ENCODE data around the gene ANKLE1.

Gene ANKLE1

DNA sequence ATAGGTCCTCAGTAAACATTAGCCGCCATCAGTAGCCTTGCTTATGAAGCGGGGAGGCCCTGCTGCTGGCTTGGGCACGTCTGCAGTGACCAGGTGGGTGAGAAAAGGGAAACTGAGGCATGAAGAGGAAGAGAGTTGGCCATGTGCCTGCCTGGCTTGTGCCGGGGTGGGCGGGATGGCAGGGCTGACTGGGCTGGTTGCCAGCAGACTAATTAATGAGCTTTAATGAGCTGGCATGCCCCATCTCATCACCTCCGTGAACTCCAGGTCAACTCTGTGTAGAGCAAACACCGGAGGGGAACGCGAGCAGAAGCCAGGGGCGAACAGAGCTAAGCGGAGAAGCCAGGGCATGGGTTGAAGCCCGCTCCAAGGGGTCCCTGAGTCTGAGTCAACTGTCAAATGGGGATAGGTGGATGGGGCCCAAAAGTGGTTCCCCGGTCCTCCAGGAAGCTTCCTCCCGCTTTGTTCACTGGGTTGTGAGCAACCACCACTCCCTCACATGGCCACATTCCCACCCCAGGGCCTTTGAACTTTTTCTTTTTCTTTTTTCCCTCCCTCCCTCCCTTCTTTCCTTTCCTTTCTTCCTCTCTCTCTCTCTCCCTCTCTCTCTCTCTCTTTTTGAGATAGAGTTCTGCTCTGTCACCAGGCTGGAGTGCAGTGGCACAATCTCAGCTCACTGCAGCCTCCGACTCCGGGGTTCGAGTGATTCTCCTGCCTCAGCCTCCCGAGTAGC lies 44.7 kb upstream of the ANKLE1 start:
- TF ChIP-seq, protein P1, sequence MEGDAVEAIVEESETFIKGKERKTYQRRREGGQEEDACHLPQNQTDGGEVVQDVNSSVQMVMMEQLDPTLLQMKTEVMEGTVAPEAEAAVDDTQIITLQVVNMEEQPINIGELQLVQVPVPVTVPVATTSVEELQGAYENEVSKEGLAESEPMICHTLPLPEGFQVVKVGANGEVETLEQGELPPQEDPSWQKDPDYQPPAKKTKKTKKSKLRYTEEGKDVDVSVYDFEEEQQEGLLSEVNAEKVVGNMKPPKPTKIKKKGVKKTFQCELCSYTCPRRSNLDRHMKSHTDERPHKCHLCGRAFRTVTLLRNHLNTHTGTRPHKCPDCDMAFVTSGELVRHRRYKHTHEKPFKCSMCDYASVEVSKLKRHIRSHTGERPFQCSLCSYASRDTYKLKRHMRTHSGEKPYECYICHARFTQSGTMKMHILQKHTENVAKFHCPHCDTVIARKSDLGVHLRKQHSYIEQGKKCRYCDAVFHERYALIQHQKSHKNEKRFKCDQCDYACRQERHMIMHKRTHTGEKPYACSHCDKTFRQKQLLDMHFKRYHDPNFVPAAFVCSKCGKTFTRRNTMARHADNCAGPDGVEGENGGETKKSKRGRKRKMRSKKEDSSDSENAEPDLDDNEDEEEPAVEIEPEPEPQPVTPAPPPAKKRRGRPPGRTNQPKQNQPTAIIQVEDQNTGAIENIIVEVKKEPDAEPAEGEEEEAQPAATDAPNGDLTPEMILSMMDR (conservative IDR thresholded peaks at IDR 0.05; ENCODE audit: low read depth, low read length) = no peak
- H3K4me3 ChIP-seq (ENCODE audit: low read depth, low read length) = no peak overlapping the region
- no peak for DNase-seq (ENCODE audit: low read depth)

DNA sequence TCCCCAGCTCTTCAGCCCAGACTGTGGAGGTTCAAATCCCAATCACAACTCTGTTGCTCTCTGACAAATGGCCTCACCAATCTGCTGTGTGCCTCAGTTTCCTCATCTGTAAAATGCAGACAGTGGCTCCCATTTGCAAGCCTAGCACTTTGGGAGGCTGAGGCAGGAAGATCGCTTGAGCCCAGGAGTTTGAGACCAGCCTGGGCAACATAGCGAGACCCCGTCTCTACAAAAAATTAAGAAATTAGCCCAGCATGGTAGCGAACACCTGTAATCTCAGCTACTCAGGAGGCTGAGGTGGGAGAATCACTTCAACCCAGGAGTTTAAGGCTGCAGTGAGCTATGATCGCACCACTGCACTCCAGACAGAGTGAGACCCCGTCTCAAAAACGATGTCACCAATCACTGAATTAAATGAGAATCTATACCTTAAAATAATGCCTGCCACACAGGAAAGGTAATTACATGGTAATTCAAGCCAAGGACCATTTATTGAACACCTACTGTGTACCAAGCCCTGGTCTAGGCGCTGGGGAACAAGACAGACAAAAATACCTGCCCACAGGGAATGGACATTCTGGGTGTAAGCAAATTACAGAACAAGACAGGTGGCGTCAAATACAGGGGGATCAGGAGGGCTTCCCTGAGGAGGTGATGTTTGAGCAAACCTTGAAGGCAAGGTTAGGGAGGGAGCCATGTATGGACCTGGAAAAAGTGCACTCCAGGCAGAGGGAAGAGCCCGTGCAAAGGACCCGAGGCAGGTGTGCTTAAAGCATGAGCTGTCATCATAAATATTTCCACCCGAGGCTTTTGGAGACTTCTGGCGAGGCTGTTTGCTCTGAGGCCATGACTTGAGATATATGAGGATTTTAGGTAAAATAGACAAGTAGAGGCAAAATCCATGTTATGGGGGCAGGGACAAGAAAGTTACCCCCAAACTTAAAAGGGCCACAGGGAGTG lies 43.7 kb upstream of the ANKLE1 start:
- TF ChIP-seq, protein P1 (conservative IDR thresholded peaks at IDR 0.05; ENCODE audit: low read depth, low read length) = no peak
- no peak for DNase-seq (ENCODE audit: low read depth)
- H3K4me3 ChIP-seq (ENCODE audit: low read depth, low read length) = no peak overlapping the region

DNA sequence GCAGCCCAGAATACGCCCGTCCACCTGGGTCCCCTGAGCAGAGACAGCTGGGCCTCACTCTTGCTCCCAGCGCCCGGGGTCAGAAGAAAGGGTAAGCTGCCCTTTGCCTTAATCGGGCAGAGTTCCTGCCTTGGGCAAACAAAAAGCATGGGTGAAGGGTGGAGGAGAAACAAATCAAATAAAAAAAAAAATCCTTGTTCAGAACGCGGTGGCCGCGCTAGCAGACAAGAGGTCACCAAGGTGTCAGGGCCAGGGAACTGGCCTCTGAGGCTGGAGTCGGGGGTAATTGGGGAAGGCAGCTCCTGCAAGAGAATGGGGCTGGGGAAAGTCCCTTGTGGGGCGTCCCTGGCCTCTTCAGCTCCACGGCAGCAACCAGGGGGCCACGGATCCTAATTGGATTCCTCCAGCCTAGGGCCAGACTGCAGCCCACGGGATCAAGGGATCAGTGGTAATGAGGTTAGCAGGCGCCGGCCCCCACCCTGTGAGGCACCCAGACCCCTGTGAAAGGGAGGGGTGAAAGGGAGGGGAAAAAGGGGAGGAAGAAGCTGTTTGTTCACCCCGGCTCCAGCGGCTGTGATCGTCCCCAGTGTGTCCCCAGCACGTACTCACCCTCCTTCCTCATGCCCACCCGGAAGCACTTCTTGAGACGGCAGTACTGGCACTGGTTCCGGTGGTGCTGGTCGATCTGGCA lies 41.5 kb upstream of the ANKLE1 start:
- no peak for DNase-seq (ENCODE audit: low read depth)
- no peak overlapping the region for H3K4me3 ChIP-seq (ENCODE audit: low read depth, low read length)
- TF ChIP-seq, protein P1 (conservative IDR thresholded peaks at IDR 0.05; ENCODE audit: low read depth, low read length) = no peak

DNA sequence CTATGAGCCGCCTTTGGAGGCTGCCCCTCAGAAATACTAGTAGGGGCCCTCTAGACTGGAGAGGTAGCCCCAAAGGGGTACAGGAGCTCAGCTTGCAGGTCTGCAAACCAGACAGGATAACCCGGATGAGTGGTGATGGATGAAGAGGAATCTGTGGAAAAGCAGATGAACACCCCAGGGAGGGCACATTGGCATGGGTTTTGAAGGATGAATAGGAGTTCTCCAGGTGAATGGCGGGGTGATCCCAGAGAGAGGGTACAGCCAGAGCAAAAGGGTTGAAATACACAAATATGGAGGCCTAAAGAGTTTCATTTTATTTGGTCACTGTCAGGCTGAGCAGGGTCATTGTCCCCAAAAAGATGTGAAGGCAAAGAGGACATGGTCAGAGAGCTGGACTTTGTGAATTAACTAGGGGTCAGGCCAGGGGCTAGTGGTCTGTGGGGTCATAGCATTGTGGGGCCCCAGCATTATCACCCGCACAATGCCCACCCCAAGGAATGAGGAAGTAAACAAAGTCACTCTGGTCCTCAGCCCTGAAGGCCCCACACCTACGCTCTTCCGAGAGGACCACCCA lies 40.8 kb upstream of the ANKLE1 start:
- no peak for DNase-seq (ENCODE audit: low read depth)
- TF ChIP-seq, protein P1 (conservative IDR thresholded peaks at IDR 0.05; ENCODE audit: low read depth, low read length) = no peak
- H3K4me3 ChIP-seq (ENCODE audit: low read depth, low read length) = no peak overlapping the region

DNA sequence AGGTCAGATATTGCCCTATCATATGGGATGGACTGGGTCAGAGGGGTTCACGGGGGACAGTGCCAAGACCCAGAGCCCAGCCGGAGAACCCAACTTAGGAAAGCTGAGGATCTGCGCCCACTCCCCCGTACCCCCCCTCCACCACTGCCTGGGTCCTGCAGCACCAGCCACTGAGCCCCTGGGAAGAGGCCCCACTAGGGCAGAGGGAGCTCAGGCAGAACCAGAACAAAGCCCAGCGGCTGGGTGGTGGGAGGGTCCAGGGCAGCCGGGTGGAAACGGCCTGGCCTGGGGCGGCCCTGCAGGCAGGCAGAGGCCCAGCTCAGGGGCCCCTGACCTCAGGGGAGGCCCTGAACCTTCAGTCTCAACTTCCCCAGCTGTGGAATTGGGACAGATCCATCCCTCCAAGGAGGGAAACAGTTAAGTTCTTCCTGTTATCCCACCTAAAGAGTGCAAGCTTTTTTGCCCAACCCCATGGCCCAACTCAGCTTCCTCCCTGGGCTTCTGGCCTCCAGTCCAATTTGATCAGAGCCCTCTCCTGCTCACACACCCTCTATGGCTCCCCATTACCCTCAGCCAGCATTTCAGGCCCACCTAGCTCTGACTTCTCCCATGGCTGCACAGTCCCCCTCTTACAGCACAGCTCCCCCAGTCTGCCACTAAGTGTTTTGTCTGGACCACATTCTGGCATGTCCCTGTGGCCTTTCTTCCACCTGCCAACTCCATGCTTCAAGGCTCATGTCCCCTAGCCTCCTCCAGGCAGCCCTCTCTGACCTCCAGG lies 39.1 kb upstream of the ANKLE1 start:
- no peak for DNase-seq (ENCODE audit: low read depth)
- TF ChIP-seq, protein P1 (conservative IDR thresholded peaks at IDR 0.05; ENCODE audit: low read depth, low read length) = no peak
- peak overlapping the region; percentile 77 for H3K4me3 ChIP-seq (ENCODE audit: low read depth, low read length)
